ENCODE results near the gene SYS1.

The SYS1 gene

DNA sequence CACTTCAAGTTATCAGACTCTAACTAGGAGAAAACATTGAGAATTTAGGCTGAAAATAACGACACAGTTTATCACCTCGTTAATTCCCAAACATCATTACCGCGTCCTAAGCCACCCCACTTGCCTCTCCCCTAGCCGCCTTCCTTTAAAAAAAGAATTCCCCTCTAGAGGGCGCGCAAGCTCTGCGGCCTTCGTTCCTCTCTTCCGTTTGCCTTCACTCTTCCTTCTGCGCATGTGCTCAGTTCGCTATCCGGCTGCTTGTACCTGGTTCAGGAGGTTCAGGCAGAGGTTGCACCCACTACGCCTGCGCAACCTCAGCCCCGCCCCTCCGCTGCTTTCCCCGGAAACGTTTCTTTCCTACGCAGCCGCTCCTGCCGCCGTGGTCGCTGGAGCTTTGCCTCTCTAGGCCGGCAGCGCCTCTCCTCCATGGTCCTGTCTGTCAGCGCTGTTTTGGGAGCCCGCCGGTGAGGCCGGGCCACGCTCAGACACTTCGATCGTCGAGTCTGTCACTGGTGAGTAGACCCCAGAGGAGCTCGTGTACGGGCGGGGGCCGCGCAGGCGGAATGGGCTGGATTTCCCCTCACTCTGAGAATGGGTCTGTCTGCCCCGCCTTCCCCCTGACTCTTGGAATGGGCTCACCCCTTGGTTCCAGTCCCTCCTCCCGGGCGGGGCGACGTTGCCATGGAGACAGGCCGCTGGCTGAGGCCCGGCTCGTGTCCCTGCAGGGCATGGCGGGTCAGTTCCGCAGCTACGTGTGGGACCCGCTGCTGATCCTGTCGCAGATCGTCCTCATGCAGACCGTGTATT lies at the start of gene SYS1:
TSS of gene SYS1 (plus strand) at position 353 of the 807 bp plus-strand sequence. CDS start at position 729, 376 bp downstream.
- Histone ChIP-seq H3K9me3 (ENCODE audit: control insufficient read depth, insufficient read depth, low read length) (no peaks in the 10 kb centered on the region), H3K9me2 (replicated peaks; ENCODE audit: control insufficient read depth, low read length) (no peaks in the 10 kb centered on the region), H4K20me1 (ENCODE audit: control insufficient read depth, insufficient read depth, low read depth, low read length) (peaks cover 11% of the 10 kb centered on the region), H3K4me1 (ENCODE audit: control insufficient read depth, low read length) (peaks cover 60% of the 10 kb centered on the region), H3K27ac (ENCODE audit: low read depth, low read length) (peak within 1 kb of the TSS; percentile 71), H3K36me3 (ENCODE audit: control insufficient read depth, low read length) (peaks cover 34% of the 10 kb centered on the region), H3F3A (ENCODE audit: control insufficient read depth, insufficient read depth) (peaks cover 11% of the 10 kb centered on the region), H3K79me2 (ENCODE audit: control insufficient read depth, low read length) (peaks cover 31% of the 10 kb centered on the region), H3K4me3 (ENCODE audit: low read length) (peak within 1 kb of the TSS; percentile 93), H3K4me2 (ENCODE audit: low read length) (peak within 1 kb of the TSS; percentile 97), H3K27me3 (ENCODE audit: control insufficient read depth, low read length) (no peaks in the 10 kb centered on the region)
- no peak for TF ChIP-seq EZH2phosphoT487 (IDR thresholded peaks at IDR 0.05; ENCODE audit: borderline replicate concordance, low read length)
- TF ChIP-seq, protein P1, sequence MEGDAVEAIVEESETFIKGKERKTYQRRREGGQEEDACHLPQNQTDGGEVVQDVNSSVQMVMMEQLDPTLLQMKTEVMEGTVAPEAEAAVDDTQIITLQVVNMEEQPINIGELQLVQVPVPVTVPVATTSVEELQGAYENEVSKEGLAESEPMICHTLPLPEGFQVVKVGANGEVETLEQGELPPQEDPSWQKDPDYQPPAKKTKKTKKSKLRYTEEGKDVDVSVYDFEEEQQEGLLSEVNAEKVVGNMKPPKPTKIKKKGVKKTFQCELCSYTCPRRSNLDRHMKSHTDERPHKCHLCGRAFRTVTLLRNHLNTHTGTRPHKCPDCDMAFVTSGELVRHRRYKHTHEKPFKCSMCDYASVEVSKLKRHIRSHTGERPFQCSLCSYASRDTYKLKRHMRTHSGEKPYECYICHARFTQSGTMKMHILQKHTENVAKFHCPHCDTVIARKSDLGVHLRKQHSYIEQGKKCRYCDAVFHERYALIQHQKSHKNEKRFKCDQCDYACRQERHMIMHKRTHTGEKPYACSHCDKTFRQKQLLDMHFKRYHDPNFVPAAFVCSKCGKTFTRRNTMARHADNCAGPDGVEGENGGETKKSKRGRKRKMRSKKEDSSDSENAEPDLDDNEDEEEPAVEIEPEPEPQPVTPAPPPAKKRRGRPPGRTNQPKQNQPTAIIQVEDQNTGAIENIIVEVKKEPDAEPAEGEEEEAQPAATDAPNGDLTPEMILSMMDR (IDR thresholded peaks at IDR 0.05; ENCODE audit: low read depth, low read length, poor library complexity, severe bottlenecking) = peak; percentile 80

DNA sequence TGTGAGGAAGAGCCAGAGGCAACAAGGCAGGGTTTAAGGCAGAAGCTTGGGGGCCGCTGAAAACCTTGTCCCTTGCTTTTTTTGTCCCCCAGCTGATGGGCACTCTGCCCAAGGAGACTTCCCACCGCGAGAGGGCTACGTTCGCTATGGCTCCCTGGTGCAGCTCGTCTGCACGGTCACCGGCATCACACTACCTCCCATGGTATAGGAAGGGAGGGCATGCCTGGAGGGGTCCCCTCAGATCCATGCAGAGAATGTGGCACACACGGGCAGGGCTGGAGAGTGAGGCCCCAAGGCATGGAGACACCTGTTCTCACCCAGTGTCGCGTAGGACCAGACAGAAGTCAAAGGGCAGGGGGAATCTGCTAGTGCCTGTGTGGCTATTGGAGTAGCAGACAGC lies 49.0 kb upstream of the SYS1 start:
- Histone ChIP-seq H3K4me3 (ENCODE audit: low read length) (no peak overlapping the region), H3K9me2 (replicated peaks; ENCODE audit: control insufficient read depth, low read length) (no peaks in the 10 kb centered on the region), H3K4me1 (ENCODE audit: control insufficient read depth, low read length) (peaks cover 4% of the 10 kb centered on the region), H3K36me3 (ENCODE audit: control insufficient read depth, low read length) (no peaks in the 10 kb centered on the region), H3K27ac (ENCODE audit: low read depth, low read length) (no peak overlapping the region), H3F3A (ENCODE audit: control insufficient read depth, insufficient read depth) (no peaks in the 10 kb centered on the region), H3K4me2 (ENCODE audit: low read length) (no peak overlapping the region), H3K27me3 (ENCODE audit: control insufficient read depth, low read length) (peaks cover 10% of the 10 kb centered on the region; the same call in 1 of the 2 replicates), H4K20me1 (ENCODE audit: control insufficient read depth, insufficient read depth, low read depth, low read length) (no peaks in the 10 kb centered on the region), H3K79me2 (ENCODE audit: control insufficient read depth, low read length) (no peaks in the 10 kb centered on the region), H3K9me3 (ENCODE audit: control insufficient read depth, insufficient read depth, low read length) (no peaks in the 10 kb centered on the region)
- no peak for TF ChIP-seq EZH2phosphoT487 (IDR thresholded peaks at IDR 0.05; ENCODE audit: borderline replicate concordance, low read length)
- TF ChIP-seq, protein P1 (IDR thresholded peaks at IDR 0.05; ENCODE audit: low read depth, low read length, poor library complexity, severe bottlenecking) = no peak

DNA sequence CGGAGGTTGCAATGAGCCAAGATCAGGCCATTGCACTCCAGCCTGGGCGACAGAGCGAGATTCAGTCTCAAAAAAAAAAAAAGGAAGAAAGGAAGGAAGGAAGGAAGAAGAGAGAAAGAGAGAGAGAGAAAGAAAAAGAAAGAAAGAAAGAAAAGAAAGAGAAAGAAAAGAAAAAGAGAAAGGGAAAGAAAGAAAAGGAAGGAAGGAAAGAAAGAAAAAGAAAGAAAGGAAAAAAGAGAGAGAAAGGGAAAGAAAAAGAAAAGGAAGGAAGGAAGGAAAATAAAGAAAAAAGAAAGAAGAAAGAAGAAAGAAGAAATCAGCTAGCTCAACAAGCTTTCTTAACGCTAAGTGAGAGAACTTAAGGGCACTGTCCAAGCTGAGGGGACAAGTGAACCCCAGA lies 47.3 kb upstream of the SYS1 start:
- TF ChIP-seq, protein P1 (IDR thresholded peaks at IDR 0.05; ENCODE audit: low read depth, low read length, poor library complexity, severe bottlenecking) = no peak
- TF ChIP-seq EZH2phosphoT487 (IDR thresholded peaks at IDR 0.05; ENCODE audit: borderline replicate concordance, low read length) = no peak
- Histone ChIP-seq H3K4me3 (ENCODE audit: low read length) (no peak overlapping the region), H3K27ac (ENCODE audit: low read depth, low read length) (no peak overlapping the region), H3K4me2 (ENCODE audit: low read length) (no peak overlapping the region), H3K79me2 (ENCODE audit: control insufficient read depth, low read length) (no peaks in the 10 kb centered on the region), H3K9me2 (replicated peaks; ENCODE audit: control insufficient read depth, low read length) (no peaks in the 10 kb centered on the region), H3K36me3 (ENCODE audit: control insufficient read depth, low read length) (no peaks in the 10 kb centered on the region), H3K4me1 (ENCODE audit: control insufficient read depth, low read length) (peaks cover 19% of the 10 kb centered on the region), H3K27me3 (ENCODE audit: control insufficient read depth, low read length) (peaks cover 10% of the 10 kb centered on the region; the same call in 1 of the 2 replicates), H3F3A (ENCODE audit: control insufficient read depth, insufficient read depth) (0 out of 2 replicates have a peak, but pooled peaks cover under 1% of the 10 kb centered on the region), H3K9me3 (ENCODE audit: control insufficient read depth, insufficient read depth, low read length) (no peaks in the 10 kb centered on the region), H4K20me1 (ENCODE audit: control insufficient read depth, insufficient read depth, low read depth, low read length) (no peaks in the 10 kb centered on the region)
